Measurements from ENCODE around the gene TMEM217.

The TMEM217 gene

DNA sequence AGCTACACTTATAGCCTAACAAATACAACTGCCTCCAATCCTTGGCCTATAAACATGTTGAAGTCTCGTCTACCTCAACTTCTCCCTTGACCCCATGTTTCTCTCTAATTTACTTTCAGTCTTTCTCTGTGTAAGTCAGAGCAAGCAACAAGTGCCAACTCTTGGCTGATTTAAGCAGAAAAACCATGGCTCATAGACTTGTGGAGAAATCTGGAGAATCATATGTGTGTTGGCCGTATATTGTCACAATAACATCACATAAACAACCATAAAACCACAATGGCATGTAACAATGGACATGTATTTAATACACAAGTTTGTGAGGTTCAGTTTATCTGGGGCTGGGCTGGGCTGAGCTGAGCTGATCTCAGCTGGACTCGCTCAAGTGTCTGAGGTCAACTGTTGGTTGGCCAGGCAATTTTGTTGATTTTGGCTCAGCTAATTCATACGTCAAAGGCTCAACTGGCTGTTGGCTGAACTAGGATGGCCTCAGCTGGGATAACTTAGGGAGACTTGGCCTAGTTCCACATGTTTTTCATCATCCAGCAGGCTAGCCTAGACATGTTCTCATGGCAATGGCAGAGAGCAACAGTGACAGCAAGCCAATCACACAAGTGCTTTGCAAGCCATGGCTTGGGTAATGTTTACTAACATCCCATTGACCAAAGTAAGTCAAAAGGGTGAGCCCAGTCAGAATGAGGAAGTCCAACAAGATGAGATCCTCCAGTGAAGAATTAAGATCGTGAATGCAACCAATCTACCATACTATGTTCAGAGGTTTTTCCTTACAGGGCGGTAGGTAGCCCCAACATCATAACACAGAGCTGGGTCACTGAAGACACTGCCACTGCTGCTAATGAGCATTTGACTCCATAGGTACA is 13.3 kb downstream of the TMEM217 start:
- no peak for DNase-seq (ENCODE audit: low read depth, low spot score)

DNA sequence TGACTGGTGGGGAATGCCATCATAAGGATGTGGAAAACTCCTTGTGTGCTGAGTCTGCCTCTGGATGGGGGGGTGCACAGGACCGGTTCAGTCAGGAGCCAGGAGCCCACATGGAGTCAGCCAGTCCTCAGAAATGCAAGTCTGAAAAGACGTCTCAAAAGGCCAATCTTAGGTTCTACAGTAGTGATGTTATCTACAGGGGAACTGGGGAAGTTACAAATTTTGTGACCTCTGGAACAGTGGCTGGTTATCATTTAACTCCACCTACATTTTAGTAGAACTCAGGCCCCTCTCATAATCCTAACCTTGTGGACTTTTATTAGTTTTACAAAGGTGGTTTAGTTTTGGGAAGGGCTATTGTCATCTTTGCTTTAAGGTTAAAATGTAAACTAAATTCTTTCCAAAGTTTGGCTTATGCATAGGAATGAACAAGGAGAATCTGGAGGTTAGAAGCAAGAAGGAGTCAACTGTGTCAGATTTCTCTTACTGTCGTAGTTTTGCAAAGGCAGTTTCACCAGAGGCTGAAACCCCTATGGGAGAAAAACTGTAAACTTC is 14.1 kb downstream of the TMEM217 start:
- no peak for DNase-seq (ENCODE audit: low read depth, low spot score)

DNA sequence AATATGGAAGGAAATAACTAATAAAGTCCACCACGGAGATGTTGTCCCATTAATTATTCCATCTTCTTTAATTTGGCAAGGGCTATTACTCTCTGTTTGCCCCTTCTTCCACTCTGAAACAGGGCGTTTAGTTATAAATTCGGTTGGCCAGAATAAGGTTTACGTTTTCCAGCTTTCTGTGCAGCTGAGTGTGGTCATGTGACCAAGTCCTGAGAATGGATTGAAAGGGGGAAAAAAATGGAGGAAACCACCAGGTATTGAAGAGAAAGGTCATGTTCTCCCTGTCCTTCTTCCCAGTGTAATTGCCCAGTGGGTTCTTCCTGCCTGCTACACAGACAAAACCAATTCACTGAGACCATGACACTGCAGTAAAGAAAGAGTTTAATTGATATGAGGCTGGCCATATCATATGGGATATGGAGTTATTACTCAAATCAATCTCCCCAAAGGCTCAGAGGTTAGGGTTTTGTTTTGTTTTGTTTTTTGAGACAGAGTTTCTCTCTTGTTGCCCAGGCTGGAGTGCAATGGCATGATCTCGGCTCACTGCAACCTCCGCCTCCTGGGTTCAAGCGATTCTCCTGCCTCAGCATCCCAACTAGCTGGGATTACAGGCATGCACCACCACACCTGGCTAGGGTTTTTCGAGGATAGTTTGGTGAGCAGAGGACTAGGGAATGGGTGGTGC is 14.7 kb downstream of the TMEM217 start:
- no peak for DNase-seq (ENCODE audit: low read depth, low spot score)

DNA sequence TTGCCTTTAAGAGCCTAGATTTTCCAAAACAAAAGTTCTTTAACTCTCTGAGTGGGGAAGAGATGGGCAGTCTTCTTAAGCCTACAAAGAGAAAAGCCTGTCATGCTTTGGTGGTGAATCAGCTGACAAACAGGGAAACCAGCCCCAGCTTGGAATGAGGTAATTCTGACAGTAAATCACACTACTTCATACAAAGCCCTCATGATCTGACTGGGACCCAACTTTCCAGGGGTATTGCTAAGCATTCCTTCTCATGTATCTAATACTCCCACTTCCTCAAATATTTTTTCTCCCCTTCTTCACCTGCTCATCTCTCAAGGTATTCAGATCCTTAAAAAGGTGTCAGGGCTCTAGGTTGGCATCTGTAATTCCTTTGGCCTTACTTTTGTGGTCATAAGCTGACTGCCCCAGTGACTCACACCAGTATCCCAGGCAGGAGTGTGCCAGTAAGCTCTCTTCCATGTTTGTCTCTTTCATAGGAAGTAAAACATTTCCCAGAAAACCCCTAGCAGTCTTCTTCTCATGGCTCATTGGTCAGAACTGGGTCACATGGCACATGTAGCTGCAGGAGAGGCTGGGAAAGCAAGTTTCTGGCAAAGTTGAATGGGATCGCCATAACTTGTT is 15.4 kb downstream of the TMEM217 start:
- DNase-seq (ENCODE audit: low read depth, low spot score): peak; percentile 59

DNA sequence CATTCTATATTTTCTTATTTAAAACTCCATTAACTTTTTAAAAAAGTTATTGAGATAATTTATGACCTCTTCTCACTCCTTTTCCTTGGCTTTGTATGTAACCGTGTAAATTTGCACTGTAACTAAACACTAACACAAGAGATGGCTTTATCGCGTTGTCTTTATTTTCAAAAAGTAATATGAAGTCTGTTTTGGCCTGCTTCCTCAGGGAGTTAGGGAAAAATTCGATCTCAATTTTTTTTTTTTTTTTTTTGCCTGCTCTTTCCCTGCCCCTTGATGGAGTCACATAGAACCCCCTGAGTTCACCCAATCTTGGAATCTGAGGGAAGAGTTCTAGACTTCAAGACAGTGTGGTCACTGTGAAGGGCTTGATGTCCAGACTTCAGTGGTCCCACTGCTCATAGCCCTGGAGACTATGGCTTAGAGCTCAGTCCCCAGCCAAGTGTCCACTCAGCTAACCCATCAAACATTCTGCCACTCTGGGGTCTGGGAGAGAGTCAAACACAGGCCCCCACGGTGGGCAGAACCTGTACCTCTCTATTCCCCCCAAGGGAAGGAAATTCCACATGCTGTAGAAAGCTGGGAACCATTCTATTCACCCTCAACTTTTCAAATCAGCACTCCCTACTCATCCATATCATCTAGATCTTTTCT is 16.0 kb downstream of the TMEM217 start:
- no peak for DNase-seq (ENCODE audit: low read depth, low spot score)

DNA sequence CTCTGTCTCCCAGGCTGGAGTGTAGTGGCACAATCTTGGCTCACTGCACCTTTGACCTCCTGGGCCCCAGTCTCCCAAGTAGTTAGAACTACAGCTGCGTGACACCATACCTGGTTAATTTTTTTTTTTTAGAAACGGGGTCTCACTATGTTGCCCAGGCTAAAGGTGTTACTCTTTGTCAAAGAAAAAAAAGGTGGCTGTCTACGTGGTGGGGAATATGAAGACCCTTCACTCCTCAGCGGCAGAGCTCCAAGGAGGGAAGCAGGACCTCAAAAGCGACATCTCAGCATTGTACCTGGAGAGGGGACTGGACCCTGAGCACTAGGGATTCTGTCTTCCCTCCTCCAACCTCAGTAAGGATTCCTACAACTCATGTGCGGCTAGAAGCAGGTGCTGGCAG is 16.8 kb downstream of the TMEM217 start:
- DNase-seq (ENCODE audit: low read depth, low spot score): no peak

DNA sequence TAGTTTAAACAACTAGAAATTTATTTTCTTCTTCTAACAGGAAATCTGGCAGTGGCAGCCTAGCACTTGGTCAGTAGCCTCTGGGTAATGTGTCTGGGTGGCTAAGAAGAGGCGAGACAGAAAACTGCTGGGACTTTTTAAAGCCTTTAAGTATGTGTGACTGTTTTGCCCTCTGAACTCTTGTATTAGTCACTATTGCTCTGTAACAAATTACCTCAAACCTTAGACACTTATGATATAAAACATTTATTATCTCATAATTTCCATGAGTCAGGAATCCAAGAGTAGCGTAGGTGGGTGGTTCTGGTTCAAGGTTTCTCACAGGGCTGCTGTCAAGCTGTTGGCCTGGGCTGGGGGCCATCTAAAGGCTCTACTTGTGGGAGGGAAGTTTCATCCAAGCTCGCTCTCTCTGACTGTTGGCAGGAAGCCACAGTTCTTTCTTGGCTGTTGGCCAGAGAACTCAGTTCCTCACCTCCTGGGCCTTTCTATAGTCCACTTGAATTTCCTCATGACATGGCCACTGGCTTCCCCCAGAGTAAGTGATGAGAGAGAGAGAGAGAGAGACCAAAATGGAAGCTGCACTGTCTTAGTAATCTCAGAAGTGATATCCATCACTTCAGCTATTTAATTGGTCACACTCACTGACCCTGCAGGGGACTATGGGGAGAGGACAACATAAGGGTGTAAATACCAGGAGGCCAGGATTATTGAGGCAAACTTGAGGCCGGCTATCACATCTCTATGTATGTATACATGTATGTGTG is 17.8 kb downstream of the TMEM217 start:
- no peak for DNase-seq (ENCODE audit: low read depth, low spot score)

DNA sequence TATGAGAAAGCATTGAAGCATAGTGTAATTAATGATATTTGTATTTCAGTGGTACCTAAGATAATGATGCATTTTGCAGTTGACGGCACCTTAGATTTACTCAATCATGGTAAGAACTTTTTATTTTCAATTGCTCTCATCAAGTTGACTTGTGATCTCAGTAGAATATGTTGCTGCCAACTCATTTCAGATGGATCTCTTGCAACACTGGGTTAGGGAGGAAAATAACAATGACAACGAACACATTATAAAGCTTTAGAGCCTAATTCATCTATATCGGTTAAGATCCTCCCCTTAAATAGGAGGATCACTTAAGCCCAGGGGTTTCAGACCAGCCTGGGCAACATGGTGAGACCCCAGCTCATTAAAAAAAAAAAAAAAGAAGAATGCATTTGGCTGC is 18.4 kb downstream of the TMEM217 start:
- DNase-seq (ENCODE audit: low read depth, low spot score): no peak

DNA sequence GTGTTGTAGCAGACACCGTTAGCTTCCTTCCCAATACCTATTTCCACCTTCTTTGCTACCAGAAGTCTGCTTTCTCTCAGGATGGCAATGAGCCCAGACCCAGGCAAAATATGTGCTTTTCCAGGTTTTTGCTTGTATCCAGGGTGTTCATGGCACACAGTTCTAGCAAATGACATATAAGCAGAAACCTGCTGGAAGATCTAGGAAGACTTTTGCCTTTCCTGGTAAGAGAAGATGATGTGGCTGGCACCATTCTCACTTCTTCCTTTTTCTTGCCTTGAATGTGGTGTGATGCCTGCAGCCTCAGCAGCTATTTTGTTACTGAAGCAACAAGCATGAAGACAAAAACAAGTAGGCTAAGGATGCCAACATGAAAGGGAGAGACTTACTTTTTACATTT is 19.6 kb downstream of the TMEM217 start:
- no peak for DNase-seq (ENCODE audit: low read depth, low spot score)

DNA sequence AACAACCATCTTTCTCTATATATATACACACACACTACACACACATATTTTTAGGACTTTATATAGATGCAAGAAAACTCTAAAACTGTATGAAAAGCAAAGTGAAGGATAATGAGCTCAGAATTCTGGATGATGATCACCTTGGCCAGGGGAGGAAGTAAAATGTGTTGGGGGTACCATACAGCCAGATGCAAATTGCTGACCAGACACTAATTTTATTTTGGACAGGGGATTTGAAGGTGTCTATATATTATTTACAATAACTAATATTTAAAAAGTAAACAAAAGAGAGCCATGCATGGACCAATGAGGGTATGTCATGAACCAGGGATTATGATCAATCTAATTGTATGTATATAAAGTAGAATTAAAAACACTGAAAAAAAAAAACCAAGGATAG is 20.2 kb downstream of the TMEM217 start:
- no peak for DNase-seq (ENCODE audit: low read depth, low spot score)

DNA sequence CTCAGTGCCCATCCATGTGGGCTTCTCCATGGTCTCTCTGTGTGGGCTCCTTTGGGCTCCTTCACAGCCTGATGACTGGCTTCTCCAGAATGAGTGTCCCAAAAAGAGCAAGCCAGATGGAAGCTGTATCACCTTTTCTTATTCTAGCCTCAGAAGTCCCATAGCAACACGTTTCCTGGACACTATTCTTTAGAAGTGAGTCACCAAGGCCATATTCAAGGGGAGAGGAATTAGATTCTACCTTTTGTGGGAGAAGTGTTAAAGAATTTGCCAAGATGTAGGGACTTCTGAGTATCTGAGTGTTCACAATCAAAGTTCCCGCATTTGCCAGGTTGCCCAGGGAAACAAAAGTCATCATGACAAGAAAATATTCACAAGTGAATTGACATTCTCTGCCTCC is 21.0 kb downstream of the TMEM217 start:
- no peak for DNase-seq (ENCODE audit: low read depth, low spot score)

DNA sequence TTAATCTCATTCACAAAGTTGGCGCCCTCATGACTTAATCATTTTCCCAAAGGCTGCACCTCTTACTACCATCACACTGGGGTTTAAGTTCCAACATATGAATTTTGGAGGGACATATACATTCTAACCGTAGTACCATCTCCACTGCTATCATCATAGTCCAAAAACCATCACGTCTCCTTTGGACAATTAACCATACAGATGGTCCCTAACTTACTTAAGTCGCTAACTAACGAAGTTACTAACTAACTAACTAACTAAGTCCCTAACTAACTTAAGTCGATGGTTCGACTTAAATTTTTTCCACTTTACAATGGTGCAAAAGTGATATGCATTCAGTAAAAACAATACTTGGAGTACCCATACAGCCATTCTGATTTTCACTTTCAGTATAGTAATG is 24.4 kb downstream of the TMEM217 start:
- DNase-seq (ENCODE audit: low read depth, low spot score): no peak

DNA sequence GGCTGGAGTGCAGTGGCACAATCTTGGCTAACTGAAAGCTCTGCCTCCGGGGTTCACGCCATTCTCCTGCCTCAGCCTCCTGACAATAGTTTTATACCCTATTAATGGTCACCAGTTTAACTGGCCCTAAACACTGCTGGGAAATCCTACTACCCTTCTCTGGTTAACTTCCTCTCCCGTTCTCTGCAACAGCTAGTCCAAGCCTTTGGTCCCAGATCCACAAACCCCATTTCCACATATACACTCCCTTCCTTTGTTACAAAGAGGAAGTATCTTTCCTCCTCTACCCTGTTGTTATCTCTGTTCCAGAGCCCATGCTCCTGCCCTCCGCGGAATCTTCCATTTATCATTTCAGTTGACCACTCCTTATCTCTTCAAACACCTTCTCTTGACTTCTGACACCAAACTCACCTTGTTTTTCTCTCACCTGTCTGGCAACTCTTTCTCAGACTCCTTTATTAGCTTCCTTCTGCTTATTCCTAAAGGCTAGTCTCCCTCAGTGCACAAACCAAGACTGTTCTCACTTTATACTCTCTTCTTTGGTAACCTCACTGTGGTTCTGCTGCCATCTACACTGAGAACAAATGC is 25.4 kb downstream of the TMEM217 start:
- DNase-seq (ENCODE audit: low read depth, low spot score): no peak

DNA sequence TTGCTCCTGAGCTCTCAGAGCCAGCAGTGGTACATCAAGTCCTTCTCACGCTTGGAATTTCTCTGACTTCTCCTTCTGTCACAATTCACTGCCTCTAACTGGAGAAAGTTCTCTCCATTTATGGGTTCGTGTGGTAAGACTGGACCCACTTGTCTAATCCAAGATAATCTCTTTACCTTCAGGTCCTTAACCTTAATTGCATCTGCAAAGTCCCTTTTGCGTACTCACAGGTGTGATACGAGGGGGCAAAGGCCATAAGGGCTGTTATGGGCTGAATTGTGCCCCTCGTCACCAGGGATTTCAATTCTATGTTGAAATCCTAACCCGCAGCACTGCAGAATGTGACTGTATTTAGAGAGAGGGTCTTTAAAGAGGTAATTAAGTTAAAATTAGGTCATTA is 27.8 kb downstream of the TMEM217 start:
- DNase-seq (ENCODE audit: low read depth, low spot score): no peak

DNA sequence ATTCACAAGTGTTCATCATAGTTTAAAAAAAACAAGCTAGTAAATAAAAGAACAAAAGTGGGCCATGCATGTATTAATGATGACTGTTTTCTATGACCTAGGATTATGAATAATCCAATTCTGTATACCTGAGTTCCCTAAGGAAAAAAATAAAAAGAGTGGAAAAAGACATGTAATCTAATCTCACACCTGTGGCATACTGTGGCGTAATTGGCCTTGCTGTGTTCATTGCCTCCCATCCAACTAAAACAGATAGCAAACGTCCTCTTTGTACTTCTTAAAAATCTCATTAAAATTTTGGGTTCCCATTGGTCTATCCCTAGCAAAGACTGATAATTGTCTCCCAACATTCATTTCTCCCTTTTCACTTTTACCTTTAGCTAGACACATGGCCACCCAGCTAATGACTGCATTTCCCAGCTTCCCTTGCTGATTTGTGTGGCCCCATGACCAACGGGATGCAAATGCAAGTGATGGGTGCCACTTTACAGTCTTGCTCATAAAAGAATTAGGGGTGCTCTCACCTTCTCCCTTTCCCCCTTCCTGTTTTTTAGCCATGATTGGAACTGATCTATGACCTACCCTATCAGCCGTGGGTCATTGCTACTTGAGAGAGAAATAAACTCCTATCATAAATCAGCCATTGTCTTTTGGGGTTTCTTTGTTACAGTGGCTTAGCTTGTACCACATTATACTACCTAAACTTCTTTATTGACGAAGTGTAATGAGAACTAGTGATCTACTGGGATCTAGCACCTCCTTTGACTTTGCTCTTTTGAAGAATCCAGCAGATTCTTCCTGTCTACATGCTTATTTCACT is 32.4 kb downstream of the TMEM217 start:
- no peak for DNase-seq (ENCODE audit: low read depth, low spot score)

DNA sequence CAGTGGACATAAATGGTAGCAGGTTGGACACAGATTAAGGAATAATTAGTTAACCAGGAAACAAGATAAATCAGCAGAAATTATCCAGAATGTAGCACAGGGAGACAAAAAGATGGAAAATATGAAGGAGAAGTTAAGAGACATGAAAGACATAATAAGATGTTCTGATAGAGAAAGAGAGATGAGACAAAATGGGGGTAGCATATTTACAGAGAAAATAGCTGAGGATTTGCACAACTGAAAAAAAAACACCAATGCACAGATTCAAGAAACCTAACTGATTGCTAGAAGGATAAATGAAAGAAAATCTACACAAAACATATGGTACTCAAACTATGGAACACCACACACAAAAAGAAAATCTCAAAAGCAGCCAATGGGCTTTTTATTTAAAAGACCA is 35.0 kb downstream of the TMEM217 start:
- DNase-seq (ENCODE audit: low read depth, low spot score): no peak

DNA sequence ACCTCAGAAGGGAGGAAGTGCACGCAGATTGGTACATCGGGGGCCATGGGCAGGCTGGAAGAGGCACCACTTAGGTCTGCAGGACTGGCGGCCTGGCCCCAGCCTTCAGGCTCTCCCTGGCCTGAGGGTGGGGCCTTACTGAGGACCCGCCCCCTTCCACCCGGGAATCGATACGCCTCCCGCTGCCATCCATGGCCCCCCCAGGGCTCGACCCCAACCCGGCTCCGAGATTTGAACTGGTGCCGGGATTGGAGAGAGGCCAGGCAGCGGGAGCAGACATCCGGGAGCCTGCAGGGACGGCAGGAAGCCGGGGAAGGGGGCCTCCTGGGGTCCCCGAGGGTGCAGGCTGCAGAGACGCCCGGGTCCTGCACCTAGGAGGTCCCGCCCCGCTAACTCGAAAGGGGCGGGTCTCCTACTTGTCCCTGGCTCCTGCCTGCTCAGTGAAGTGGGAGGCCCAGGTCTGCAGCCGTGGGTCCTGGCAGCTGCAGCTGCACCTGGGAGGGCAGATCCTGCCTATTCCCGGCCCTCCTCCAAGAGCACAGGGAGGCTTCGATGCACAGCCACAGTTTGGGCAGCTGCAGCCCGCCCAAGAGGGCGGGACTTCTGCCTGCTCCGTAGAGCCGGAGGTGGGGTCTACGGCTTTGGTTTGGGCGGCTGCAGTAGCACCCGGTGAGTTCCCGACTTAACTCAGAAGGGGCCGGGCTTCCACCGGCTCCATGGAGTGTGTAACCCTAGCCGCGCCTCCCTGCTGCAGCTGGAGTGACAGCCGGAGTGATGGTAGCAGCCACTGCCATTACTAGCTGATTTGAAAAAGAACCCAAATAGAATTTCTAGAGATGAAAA is 35.6 kb downstream of the TMEM217 start:
- DNase-seq (ENCODE audit: low read depth, low spot score): peak; percentile 99

DNA sequence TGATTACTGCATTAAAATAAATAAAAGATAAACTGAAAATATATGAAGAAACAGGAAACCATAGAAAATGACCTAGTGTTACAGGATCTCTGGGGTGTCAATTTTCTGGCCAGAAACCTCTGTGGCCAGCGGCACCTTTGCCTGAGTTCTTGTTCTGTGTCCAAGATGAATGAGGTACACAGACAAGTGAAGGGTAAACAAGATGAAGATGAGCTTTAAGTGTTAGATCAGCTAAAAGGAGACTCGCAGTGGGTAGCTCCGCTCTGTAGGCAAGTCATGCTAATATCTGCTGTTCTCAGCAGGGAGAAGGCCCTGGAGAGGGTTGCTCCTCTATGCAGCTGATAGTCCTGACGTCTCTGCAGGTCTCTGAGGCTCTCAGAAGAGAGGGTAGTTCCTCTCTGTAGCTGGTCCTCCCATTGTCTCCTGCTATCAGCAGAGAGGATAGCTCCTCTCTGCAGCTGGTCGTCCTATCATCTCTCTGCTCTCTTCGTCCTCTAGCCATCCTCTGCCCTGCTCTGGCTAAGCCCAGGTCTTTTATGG is 36.3 kb downstream of the TMEM217 start:
- no peak for DNase-seq (ENCODE audit: low read depth, low spot score)

DNA sequence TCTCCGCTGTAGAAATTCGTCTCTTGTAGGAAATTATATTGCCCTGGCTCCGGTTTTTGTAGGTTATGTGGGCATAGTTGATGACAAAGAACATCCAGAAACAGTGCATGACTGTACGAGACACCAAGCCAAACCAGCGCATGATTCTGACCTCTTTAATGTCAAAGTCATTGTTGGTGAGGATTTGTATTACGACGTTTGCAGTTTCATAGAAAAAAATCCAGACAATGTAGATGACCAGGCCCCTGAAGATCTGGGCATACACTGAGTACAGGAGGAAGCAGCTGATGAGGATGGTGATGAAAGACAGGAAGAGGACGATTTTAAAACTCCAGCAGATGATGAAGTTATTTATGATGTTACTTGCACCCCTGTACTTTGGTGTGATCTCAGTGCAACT is 39.4 kb downstream of the TMEM217 start:
- DNase-seq (ENCODE audit: low read depth, low spot score): no peak

Measured in ELF-1 (cell line).